Aortic smooth muscle cell (primary cell): ENCODE data around the gene AGL. TPM values are rescaled to one million over a fixed set of nuclear protein-coding genes. Genes with fewer than 3 reads are reported as not detected.

Source experiments
- total RNA-seq: library from RNA; depleted of rRNA; stranded (reverse); fragments of >200 nt; gene quantifications from 2 replicates; pipeline ENCODE4 v1.2.3, GENCODE V29; 2014

AGL gene
- total RNA-seq: 15.2 and 22.6 TPM in 2 replicates

GRCh38 chr1:99849744-99850458 lies at the start of gene AGL:
Gene AGL, plus strand, starts transcription at chr1:99850361. Its CDS starts 682 bp downstream, at chr1:99851043.

GRCh38 chr1:99969729-99970621 lies 119.8 kb downstream of the AGL start, which contains the start of gene SLC35A3:
Gene SLC35A3, plus strand, starts transcription at chr1:99969996. Its CDS starts 23,559 bp downstream, at chr1:99993555.

Other genes with a start within 250 kb of the AGL start
- 19.4 and 78.2 TPM in 2 replicates for gene PALMD, start 204.2 kb upstream of the AGL start, total RNA-seq
- gene FRRS1, start 83.7 kb upstream of the AGL start, total RNA-seq: 37.1 and 39.4 TPM in 2 replicates
- gene SLC35A3, start 119.6 kb downstream of the AGL start, total RNA-seq: 22.6 and 27.5 TPM in 2 replicates